HG03039 (cell line): ENCODE measurements around the gene TMEM161B.
A peak's percentile ranks its signal among the peaks of the same experiment; 100 is the strongest.
"Not testable (repeated sequence)": the region's sequence is repeated elsewhere in the genome, so short reads cannot be mapped to it uniquely, and the experiment has no call there.

Source experiments
- ATAC-seq: cut with Tn5 transposase; IDR thresholded peaks from one replicate; pipeline ENCODE4 v1.9.1; 2021; ENCODE audit warnings: mild to moderate bottlenecking, moderate library complexity; ENCODE audit not compliant: unreplicated experiment

The TMEM161B gene

DNA sequence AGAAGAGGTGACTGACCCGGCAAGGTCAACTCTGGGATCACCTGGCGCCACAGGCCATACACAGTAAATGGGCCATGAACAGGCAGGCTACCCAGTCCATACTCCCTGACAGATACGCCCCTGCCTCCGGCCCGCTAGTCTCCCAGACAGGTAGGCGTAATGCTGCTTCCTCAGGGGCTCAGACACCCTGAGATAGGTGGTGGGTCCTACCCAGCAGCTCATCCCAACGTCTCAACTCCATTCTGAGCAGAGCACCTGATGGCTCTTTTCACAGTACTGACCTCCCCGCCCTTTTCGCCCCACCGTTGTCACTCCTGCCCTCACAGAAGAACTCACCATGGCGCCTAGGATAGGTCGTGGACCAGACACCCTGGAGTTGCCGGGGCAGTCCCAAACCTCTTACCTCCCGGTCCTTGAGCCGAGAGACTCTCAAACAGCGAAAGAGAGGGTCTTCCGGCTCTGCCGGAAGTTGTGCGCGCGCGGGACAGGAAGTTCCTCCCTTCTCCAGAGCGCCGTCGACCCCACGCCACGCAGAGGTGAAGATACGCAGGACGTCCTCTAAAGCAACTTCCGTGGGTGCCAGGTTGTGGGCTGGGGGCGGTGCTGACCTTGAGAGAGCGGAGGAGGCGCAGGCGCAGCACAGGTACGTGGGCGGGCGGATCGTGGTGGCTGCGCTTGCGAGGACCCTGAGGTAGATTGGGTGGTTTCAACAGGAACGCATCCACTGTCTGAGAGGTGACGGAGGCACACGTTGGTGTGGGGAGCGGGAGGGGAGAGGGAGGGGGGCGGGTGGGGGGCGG is at the start of gene TMEM161B:
Gene TMEM161B (minus strand): TSS at position 461 of the 800 bp plus-strand sequence. CDS start 122 bp downstream, at position 339.
- ATAC-seq: peak; percentile 99

DNA sequence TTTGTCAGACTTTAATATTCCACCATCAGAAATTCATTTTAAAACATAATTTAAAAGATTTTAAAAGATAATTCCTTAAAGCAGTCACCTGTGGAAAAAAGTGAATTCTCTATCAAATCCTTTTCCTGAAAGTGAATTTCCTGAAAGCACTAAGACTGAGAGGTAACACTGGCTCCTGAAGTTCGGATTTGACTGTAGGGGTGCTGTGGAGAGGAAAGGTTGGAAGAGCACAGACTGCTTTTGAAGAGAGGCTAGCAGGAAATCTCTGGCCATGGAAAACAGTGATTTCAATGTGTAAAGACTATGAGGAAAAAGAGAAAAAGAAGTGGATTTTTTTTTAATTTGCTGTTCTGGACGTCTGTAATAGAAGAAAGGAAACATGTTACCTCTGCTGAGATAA is 35.7 kb upstream of the TMEM161B start:
- no peak for ATAC-seq

DNA sequence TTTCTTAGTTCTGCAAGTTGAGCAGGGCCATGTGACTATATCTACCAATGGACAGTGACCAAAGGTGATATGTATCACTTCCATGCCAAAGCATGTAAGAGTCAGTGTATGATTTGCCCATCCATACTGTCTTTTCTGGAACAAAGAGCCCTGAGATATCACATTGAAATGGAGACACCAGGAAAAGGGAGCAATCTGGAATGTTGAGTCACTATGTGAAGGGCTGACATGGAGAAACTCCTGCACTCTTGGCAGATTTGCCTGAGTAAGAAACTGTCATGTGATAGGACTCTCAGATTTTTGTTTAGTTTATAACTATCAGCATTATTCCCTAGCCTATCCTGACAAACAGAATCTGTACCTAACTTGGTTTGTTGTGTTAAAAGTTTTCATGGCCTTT is 29.8 kb upstream of the TMEM161B start:
- ATAC-seq: no peak

DNA sequence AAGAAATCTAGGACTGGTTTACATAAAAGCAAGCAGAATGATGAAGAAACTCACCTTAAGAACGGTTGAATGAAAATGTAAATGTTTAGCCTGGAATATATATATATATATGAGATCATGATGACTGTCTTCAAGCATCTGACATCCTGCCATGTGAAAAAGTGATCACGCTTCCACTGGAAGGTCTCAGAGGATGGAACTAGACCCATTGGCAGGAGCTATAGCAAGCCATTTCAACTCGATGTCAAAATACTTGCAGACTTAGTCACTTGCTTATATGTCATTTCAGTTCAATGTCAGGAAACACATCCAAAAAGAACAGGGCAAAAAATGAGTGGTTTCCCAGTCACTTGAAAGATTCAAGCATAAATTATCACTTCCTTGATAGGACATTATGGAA is 22.2 kb upstream of the TMEM161B start:
- no peak for ATAC-seq

DNA sequence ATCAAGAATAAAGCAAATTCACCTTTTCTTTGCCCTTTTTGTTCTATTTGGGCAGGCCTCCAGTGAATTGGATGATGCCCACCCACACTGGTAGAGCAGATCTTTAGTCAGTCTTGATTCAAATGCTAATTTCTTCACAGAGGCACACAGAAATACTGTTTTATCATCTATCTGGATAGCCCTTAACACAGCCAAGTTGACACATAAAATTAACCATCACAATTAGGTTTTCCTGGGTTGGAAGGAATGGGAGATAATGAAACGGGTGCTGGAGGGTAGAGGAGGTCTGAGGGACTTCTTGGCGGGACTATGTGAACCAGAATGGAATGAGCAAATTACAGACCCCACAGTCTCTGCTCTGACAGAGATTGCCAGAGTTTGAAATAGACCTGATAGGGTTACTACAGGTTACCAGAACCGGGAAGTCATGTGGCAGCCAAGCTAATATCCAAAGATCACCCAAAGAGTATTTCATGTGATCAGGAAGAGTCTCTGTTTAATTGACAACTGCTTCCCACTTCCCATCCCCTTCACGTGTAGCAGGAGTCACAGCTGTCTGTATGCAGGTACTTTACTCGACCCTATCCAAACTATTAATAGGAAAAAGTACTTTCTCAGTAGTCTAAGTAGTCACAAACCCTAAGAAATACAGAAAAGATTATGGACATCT is 20.0 kb upstream of the TMEM161B start:
- ATAC-seq: no peak

DNA sequence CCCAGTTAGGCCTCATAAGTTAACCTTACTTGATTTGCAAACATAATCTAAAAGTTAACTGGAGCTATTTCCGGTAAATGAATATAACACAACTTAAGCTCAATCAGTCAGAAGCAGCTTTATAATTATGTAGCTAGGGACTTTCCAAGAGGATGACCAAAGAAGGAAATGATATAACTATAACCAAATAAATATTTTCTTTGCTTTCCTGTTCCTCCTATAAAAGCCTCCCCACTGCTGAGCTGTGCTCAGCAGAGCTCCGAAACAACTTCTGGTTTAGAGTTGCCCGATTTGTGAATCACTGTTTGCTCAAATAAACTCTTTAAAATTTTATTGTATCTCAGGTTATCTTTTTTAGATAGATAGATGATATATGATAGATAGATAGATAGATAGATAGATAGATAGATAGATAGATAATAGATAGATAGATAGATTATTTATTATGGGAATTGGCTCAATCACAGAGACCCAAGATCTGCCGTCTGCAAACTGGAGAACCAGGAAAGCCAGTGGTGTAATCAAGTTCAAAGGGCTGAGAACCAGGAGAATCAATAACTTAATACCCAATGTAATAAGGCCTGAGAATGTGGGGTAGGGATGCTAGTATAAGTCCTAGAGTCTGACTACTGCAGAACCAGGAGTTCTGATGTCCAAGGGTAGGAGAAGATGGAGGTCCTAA is 19.3 kb upstream of the TMEM161B start:
- ATAC-seq: no peak

DNA sequence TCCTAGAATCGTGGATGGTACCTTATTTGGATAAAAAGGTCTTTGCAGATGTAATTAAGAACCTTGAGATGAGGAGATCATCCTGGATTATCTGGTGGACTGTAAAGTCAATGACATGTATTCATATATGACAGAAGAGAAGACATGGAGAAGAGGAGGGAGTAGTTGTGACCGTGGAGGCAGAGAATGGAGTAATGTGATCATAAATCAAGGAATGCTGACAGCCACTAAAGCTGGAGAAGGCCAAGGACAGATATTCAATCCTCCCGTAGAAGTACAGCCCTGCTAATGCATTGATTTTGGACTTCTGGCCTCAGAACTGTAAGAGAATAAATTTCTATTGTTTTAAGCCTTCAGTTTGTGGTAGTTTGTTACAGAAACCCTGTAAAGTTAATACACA is 18.7 kb upstream of the TMEM161B start:
- no peak for ATAC-seq

DNA sequence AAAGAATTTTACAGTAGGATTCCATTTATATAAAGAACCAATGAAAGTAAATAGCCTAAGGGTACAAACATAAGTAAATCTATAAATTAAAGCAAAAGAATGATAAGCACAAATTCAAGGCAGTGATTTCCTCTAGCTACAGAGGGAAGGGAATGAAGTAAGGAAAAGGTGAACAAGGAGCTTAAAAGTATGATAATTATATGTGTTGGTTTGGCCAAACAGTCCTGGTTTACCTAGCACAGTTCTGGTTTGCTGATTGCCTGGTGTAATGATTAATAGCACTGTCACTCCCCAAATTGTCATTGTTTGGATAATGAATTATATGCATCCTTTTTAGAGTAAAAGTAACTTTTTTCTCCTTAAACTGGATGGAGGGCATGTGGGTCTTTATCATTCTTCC is 15.0 kb upstream of the TMEM161B start:
- no peak for ATAC-seq

DNA sequence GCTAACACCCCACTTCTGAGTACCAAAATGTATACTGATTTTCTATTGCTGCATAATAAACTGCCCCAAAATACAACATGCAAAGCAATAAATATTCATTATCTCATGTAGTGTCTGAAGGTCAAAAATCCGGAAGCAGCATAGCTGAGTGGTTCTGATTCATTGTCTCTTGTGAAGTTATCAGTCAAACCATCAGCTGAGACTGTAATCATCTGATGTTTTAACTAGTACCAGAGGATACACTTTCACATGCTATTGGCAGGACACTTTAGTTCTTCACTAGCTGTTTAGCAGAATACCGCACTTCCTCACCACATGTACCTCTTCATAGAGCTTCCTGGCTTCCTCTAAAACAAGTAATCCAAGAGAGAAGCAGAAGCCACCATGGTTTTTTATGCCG is 12.7 kb upstream of the TMEM161B start:
- ATAC-seq: no peak

DNA sequence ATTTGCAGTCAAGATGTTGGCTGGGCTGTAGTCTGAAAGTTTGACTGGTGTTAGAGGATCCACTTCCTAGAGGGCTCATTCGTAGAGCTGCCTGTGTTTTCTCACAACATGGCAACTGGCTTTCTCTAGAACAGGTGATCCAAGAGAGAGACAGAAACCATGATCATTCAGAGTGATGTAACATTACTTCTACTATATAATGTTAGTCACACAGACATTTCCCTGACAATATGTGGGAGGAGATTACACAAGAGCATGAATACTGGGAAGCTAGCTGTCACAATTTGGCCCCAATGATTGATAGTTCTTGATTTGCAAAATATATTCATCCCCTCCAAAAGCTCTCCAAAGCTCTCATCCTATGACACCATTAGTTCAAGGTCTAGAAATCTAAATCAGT is 10.9 kb upstream of the TMEM161B start:
- no peak for ATAC-seq

DNA sequence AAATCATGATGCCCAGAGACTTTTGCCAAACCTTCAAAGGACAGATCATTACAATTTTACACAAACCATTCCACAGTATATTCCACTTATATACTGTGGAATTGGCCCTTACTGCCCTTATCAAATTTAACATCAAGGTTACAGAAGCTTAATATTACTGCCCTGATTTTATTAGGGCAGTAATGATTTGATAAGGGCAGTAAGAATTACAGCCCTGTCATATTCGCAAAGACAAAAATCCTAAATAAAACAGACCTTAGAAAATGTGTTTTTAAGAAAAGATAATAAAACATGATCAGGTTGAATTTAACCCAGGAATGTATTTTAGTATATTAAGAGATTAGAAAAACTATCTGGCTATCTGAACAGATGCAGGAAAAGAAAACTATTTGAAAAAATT is 7.7 kb upstream of the TMEM161B start:
- ATAC-seq: no peak

DNA sequence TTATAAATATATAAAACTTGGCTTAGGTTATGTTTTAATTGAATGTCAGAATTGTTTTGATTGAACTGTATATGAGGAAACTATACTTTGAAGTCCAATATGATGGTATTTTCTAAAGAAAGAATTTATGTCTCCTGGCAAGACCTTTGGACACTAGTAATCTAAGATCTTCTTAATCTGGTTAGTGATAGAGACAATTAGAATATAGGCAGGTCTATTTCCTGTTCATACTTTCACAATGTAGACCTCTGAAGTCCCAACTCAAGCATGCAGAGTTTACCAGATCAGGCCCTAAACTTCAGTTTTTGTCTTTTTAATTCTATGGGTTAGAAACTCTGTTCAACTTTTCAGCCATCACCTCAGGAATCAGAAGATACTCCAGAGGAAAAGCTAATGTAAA is 6.9 kb upstream of the TMEM161B start:
- no peak for ATAC-seq

DNA sequence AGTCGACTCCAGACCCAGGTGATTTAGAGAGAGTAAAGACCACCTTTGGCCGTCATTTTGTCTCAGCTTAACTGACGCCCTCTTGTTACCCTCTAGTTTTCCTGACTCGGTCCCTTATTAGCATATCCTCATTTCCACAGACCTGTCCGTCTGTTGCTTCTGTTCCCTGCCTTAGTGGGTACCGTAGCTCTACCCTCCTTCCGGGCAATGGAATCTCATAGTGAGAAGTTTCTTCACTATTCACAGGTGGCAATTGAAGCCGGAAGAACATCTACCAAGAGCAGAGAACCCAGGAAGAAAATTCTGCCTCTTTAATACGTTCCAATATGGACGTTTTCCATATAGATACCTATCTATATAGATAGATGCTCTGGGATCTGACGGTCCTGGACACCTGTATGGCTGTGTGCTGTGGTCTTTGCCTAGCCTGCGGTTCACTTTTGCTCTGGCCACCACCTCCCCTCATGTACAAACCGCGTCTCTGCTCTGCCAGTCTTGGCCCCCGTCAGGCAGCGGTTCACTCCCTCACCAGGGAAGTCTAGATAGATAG is 652 bp upstream of the TMEM161B start:
- ATAC-seq: peak; percentile 8

DNA sequence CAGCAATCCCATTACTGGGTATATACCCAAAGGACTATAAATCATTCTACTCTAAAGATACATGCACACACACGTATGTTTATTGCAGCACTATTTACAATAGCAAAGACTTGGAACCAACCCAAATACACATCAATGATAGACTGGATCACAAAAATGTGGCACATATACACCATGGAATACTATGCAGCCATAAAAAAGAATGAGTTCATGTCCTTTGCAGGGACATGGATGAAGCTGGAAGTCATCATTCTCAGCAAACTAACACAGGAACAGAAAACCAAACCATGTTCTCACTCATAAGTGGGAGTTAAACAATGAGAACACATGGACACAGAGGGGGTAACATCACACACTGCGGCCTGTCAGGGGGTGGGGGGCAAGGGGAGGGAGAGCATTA is 4.1 kb downstream of the TMEM161B start:
- ATAC-seq: not testable (repeated sequence)

DNA sequence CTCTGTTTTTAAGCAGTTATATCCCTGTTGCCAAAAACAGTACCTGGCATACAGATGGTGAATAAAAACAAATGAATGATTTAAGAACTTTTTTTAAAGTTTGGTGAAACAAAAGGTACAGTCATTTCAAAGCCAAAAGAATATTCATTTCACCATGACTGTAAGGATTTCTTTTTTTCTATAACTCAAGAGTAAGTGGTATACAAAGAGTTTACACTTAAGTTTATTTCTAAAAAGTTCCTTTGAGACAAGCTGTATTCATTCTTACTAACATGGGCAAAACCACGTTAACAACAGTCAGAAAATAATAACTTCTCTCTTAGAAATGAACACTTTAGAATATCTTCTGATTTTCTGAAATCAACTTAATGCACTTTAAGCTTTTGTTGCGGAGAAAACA is 5.3 kb downstream of the TMEM161B start:
- no peak for ATAC-seq

DNA sequence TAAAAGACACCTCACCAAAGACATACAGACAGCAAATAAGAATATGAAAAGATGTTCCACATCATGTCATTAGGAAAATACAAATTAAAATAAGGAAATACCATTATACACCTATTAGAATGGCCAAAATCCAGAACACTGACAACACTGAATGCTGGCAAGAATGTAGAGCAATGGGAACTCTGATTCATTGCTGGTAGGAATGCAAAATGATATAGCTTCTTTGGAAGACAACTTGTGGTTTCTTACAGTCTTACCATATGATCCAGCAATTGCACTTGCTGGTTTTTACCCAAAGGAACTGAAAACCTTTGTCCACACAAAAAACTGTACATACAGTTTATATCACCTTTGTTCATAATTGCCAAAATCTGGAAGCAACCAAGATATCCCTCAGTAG is 6.5 kb downstream of the TMEM161B start:
- ATAC-seq: no peak

DNA sequence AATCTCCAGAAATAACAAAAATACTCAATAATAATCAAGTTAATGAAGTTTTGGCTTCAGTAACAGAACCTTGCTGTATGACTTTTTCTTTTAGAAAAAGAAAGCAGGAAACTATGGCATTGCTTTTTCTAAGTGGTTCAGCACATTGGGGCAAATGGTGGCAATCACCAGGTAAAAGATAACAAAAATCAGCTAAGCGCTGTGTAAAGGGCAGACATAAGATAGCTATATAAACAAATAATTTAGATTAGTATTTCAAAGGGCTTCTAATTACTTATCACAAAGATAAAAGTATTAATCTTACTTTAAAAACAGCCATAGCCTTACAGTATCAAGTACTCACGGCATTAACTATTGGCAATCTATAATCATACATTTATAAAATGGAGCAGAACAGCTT is 10.0 kb downstream of the TMEM161B start:
- no peak for ATAC-seq

DNA sequence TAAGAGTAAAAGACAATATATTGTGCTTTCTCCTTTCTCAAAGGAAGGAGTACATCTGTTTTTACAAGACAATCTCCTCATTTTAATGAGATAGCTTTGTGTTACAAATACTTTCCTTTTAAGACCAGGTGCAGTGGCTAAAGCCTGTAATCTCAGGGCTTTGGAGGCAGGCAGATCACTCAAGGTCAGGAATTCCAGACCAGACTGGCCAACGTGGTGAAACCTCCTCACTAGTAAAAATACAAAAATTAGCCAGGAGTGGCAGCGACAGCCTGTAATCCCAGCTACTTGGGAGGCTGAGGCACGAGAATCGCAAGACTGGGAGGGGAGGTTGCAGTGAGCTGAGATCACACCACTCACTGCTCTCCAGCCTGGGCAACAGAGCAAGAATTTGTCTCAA is 11.8 kb downstream of the TMEM161B start:
- ATAC-seq: no peak

DNA sequence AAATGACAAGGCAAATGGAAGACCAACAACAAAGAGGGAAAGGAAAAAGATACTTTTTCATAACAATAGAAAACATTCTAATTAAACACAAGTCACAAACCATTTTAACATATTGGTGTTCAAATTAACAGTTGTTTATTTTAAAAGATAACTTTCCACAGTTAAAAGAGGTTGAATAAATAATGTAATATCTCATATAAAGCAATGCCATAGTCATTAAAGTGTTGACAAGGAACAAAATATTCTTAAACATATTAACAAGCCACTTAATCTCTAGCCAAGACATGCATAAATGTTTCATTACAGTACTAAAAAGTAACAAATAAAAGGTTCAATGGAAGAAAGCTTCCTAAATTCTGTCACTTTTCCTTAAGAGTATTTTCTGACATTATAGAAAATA is 12.6 kb downstream of the TMEM161B start:
- no peak for ATAC-seq

DNA sequence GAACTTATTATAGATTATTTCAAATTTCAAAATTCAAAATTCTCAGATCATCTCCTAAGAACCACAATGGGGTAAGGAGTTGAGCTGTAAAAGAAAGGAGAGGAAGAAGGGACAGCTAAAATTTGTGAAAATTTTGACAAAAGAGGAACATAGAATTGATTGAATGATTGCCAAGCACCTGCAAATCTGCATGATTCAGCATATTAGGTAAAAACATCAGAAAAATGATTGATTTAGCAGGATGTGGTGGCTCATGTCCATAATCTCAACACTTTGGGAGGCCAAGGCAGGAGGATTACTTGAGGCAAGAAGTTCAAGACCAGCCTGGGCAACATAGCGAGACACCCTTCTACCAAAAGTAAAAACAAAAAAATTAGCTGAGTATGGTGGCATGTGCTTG is 14.3 kb downstream of the TMEM161B start:
- ATAC-seq: no peak

DNA sequence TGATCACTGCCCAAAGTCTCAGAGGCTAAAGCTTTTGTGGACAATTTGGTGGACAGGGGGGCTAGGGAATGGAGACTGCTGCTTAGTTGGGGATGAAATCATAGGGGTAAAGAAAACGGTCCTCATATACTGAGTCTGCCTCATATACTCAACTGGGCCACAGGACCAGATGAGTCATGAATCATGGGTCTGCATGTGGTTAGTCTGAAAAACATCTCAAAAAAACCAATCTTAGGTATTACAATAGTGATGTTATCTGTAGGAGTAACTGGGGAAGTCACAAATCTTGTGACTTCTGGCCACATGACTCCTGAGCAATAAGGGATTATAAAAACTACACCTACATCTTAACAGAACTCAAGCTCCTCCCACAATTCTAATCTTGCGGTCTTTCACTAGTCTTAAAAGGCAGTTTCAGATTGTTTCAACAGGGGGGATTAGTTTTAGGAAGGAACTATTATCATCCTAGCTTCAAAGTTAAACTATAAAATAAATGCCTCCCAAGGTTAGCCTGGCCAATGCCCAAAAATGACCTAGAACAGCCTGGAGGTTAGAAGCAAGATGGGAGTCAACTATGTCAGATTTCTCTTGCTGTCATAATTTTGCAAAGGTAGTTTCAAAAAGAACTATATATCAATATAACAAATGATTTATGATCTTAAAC is 17.5 kb downstream of the TMEM161B start:
- peak; percentile 66 for ATAC-seq
